OCI-M2 (cell line): ENCODE measurements around the gene GPC3.
"Not testable (repeated sequence)": the region's sequence is repeated elsewhere in the genome, so short reads cannot be mapped to it uniquely, and the experiment has no call there.

Source experiments
- DNase-seq: peaks from one replicate; lab custom pipeline; 2025; ENCODE audit not compliant: unreplicated experiment; lab: John Stamatoyannopoulos, UW

The GPC3 gene

GRCh38 chrX:133985164-133985966 is at the start of gene GPC3:
GPC3 (minus strand) TSS chrX:133985594.
- DNase-seq, result no peak

- DNase-seq, result no peak
Observed at GRCh38 chrX:134032441-134032840, 47.0 kb upstream of the GPC3 start.

- DNase-seq, result no peak
Observed at GRCh38 chrX:134026565-134027311, 41.3 kb upstream of the GPC3 start.

GRCh38 chrX:134025986-134026545 is 40.7 kb upstream of the GPC3 start:
- no peak for DNase-seq

- DNase-seq, result no peak
Observed at GRCh38 chrX:134024686-134025377, 39.4 kb upstream of the GPC3 start.

GRCh38 chrX:134023851-134024281 is 38.5 kb upstream of the GPC3 start:
- DNase-seq, result no peak

GRCh38 chrX:134020910-134021309 is 35.5 kb upstream of the GPC3 start:
- no peak for DNase-seq

- DNase-seq, result no peak
Observed at GRCh38 chrX:134019567-134020206, 34.3 kb upstream of the GPC3 start.

GRCh38 chrX:134016309-134016708 is 30.9 kb upstream of the GPC3 start:
- DNase-seq, result not testable (repeated sequence)

- DNase-seq, result not testable (repeated sequence)
Observed at GRCh38 chrX:134015510-134015909, 30.1 kb upstream of the GPC3 start.

- DNase-seq, result no peak
Observed at GRCh38 chrX:134013524-134013923, 28.1 kb upstream of the GPC3 start.

GRCh38 chrX:134013092-134013497 is 27.7 kb upstream of the GPC3 start:
- no peak for DNase-seq

GRCh38 chrX:134010690-134011089 is 25.3 kb upstream of the GPC3 start:
- no peak for DNase-seq

GRCh38 chrX:134007716-134008115 is 22.3 kb upstream of the GPC3 start:
- no peak for DNase-seq

GRCh38 chrX:134006484-134007161 is 21.2 kb upstream of the GPC3 start:
- no peak for DNase-seq

- no peak for DNase-seq
Observed at GRCh38 chrX:134004084-134004483, 18.7 kb upstream of the GPC3 start.

GRCh38 chrX:134002921-134003615 is 17.7 kb upstream of the GPC3 start:
- DNase-seq, result no peak

- DNase-seq, result no peak
Observed at GRCh38 chrX:134000260-134001245, 15.2 kb upstream of the GPC3 start.
